Hepatic stellate cell (primary cell): Measurements from ENCODE around the gene CCDC122.

Source experiments
- DNase-seq: peaks from one replicate; pipeline ENCODE4 v3.0.0; 2011; ENCODE audit warnings: low spot score

Gene CCDC122

GRCh38 chr13:43878892-43879754, at the start of gene CCDC122:
Gene CCDC122, minus strand, starts transcription at chr13:43879740. Its CDS starts 10,364 bp downstream, at chr13:43869376.
- peak; percentile 85 for DNase-seq

GRCh38 chr13:43924549-43925245, 45.2 kb upstream of the CCDC122 start:
- DNase-seq: no peak

- DNase-seq: no peak
Measured at GRCh38 chr13:43920965-43921674, 41.6 kb upstream of the CCDC122 start.

GRCh38 chr13:43918636-43919035, 39.1 kb upstream of the CCDC122 start:
- DNase-seq: no peak

GRCh38 chr13:43916828-43917227, 37.3 kb upstream of the CCDC122 start:
- DNase-seq: no peak

GRCh38 chr13:43915451-43915850, 35.9 kb upstream of the CCDC122 start:
- DNase-seq: no peak

- no peak for DNase-seq
Measured at GRCh38 chr13:43911871-43912270, 32.3 kb upstream of the CCDC122 start.

- no peak for DNase-seq
Measured at GRCh38 chr13:43911278-43911677, 31.7 kb upstream of the CCDC122 start.

- no peak for DNase-seq
Measured at GRCh38 chr13:43910856-43911255, 31.3 kb upstream of the CCDC122 start.

- DNase-seq: peak; percentile 26
Measured at GRCh38 chr13:43908156-43909126, 28.9 kb upstream of the CCDC122 start.

- DNase-seq: peak; percentile 50
Measured at GRCh38 chr13:43905435-43906031, 26.0 kb upstream of the CCDC122 start.

- DNase-seq: no peak
Measured at GRCh38 chr13:43895940-43896339, 16.4 kb upstream of the CCDC122 start.

- DNase-seq: no peak
Measured at GRCh38 chr13:43894438-43894837, 14.9 kb upstream of the CCDC122 start.

GRCh38 chr13:43884222-43884621, 4.7 kb upstream of the CCDC122 start:
- DNase-seq: no peak

GRCh38 chr13:43883631-43884030, 4.1 kb upstream of the CCDC122 start:
- peak; percentile 23 for DNase-seq

- DNase-seq: no peak
Measured at GRCh38 chr13:43881580-43881979, 2.0 kb upstream of the CCDC122 start.

- DNase-seq: no peak
Measured at GRCh38 chr13:43880926-43881325, 1.4 kb upstream of the CCDC122 start.

- DNase-seq: no peak
Measured at GRCh38 chr13:43880214-43880855, 795 bp upstream of the CCDC122 start.

- DNase-seq: peak; percentile 26
Measured at GRCh38 chr13:43879755-43880181, 228 bp upstream of the CCDC122 start, which contains the start of gene LACC1. Gene LACC1, plus strand, starts transcription at chr13:43879904. Its CDS starts 1,082 bp downstream, at chr13:43880986.

GRCh38 chr13:43877766-43878165, 1.8 kb downstream of the CCDC122 start:
- DNase-seq: no peak
